OCI-LY7 (cell line): Measurements from ENCODE around the gene PRIMPOL. TPM values are rescaled to one million over a fixed set of nuclear protein-coding genes. Genes with fewer than 3 reads are reported as not detected.

Experiments
- BruUV-seq: library from RNA; stranded (reverse); fragments of 400-500 nt; replicated peaks from 2 replicates; lab custom pipeline; 2021; lab: Mats Ljungman, UMichigan
- CTCF ChIA-PET: fragments of 300-600 bp; sonication (Branson Sonifier 250); formaldehyde crosslinking; loops from one replicate; lab custom pipeline; 2022; ENCODE audit warnings: antibody characterized with exemption; ENCODE audit not compliant: unreplicated experiment; lab: Charles Lee
- POLR2A ChIA-PET: fragments of 300-600 bp; sonication (Branson Sonifier 250); formaldehyde crosslinking; loops from one replicate; lab custom pipeline; 2022; ENCODE audit warnings: antibody characterized with exemption; lab: Charles Lee
- DNase-seq: peaks from one replicate; pipeline ENCODE4 v3.0.0-alpha.2; 2015; ENCODE audit warnings: low spot score
- H2AFZ ChIP-seq: fragments of 200-600 bp; sonication (generic), shearing (Covaris generic); 2 replicates; pipeline ENCODE4 v1.6.1; 2014; ENCODE audit warnings: mild to moderate bottlenecking, antibody characterized with exemption, low read length, moderate library complexity
- H3K27ac ChIP-seq: fragments of 200-600 bp; sonication (generic); 2 replicates; pipeline ENCODE4 v1.5.1; 2014; ENCODE audit warnings: mixed run types, low read depth, mild to moderate bottlenecking, moderate library complexity, low read length, inconsistent platforms; ENCODE audit not compliant: poor library complexity, severe bottlenecking
- H3K36me3 ChIP-seq: fragments of 200-600 bp; sonication (generic); 2 replicates; pipeline ENCODE4 v1.6.1; 2014; ENCODE audit warnings: mild to moderate bottlenecking, antibody characterized with exemption, low read length, moderate library complexity, mixed read lengths; ENCODE audit not compliant: insufficient read depth
- H3K4me1 ChIP-seq: fragments of 200-600 bp; sonication (generic); 2 replicates; pipeline ENCODE4 v1.5.1; 2014; ENCODE audit warnings: mild to moderate bottlenecking, low read length; ENCODE audit not compliant: insufficient read depth, poor library complexity, severe bottlenecking
- H3K4me2 ChIP-seq: fragments of 200-600 bp; sonication (generic); 2 replicates; pipeline ENCODE4 v1.6.1; 2014; ENCODE audit warnings: mild to moderate bottlenecking, low read length
- H3K4me3 ChIP-seq: fragments of 200-600 bp; sonication (generic); 2 replicates; pipeline ENCODE4 v1.5.1; 2014; ENCODE audit warnings: mild to moderate bottlenecking, low read depth, low read length; ENCODE audit not compliant: poor library complexity, severe bottlenecking
- H3K79me2 ChIP-seq: fragments of 200-600 bp; sonication (generic); 2 replicates; pipeline ENCODE4 v1.6.1; 2016; ENCODE audit warnings: low read depth, mild to moderate bottlenecking, low read length, moderate library complexity, mixed read lengths; ENCODE audit not compliant: insufficient read depth
- H3K9me2 ChIP-seq: fragments of 200-600 bp; sonication (generic); 2 replicates; pipeline ENCODE4 v1.6.1; 2016; ENCODE audit warnings: mild to moderate bottlenecking, low read length, mixed read lengths; ENCODE audit not compliant: insufficient read depth
- H3K9me3 ChIP-seq: fragments of 200-600 bp; sonication (generic); 2 replicates; pipeline ENCODE4 v1.6.1; 2014; ENCODE audit warnings: mild to moderate bottlenecking, mixed run types, low read length, mixed read lengths
- H4K20me1 ChIP-seq: fragments of 200-600 bp; sonication (generic); 2 replicates; pipeline ENCODE4 v1.6.1; 2014; ENCODE audit warnings: mild to moderate bottlenecking, antibody characterized with exemption, low read length, moderate library complexity, mixed read lengths; ENCODE audit not compliant: insufficient read depth
- EZH2phosphoT487 ChIP-seq: fragments of 200-600 bp; sonication (generic); IDR thresholded peaks from 2 replicates; pipeline ENCODE4 v1.6.1; 2018; ENCODE audit warnings: low read depth, borderline replicate concordance, mild to moderate bottlenecking, mixed run types, antibody characterized with exemption, low read length, moderate library complexity, mixed read lengths
- intact Hi-C: fragments of 100-400 bp; cut with micrococcal nuclease; formaldehyde crosslinking; loops from one replicate; pipeline ENCODE4 v1.10.0; 2022; ENCODE audit not compliant: unreplicated experiment
- total RNA-seq, 2 experiments: library from RNA; depleted of rRNA in 1 of 2; stranded (reverse); fragments of >200 nt in 1 of 2; shearing (Covaris generic) in 1 of 2; gene quantifications; 2 replicates each; pipeline ENCODE4 v1.2.3, GENCODE V29; 2014 to 2022
- TF ChIP-seq, protein P1 (sequence below): fragments of 200-600 bp; sonication (generic); conservative IDR thresholded peaks from 2 replicates; pipeline ENCODE4 v1.5.1; 2014; ENCODE audit warnings: mild to moderate bottlenecking, antibody characterized with exemption, low read length, moderate library complexity, mixed read lengths

The PRIMPOL gene
- total RNA-seq, 2 experiments from 2014 or later: 8.8 to 23.4 TPM

DNA sequence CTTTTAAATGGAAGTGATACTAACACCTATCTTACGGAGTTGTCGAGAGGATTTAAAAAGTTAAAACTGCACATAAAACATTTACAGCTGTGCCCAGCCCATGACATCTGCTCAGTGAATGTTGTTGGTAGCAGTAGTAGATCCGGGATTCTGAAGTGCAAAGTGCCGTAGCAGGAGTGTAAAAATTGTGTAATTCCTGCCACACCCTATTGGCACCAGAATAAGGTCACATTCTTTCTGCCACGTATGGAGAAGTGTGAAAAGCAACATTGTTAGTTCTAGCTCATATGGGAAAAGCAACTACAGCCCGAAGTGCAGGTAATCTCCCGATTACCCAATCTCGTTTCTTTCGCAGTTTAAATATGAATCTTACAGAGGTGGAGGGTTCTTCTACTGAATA is 31.2 kb downstream of the PRIMPOL start:
- no peak overlapping the region for H2AFZ ChIP-seq
- H3K4me1 ChIP-seq: no peaks in the 10 kb centered on the region
- no peak for DNase-seq
- ChIA-PET CTCF (no interaction called here), POLR2A (interaction anchor here (1.1 to 1.3 kb wide), 2 partner anchors 14 to 15 kb away, joined by 3 to 4 read pairs; no protein-coding TSS in a partner anchor)
- no peaks in the 10 kb centered on the region for H3K9me2 ChIP-seq
- no peak for TF ChIP-seq EZH2phosphoT487
- TF ChIP-seq, protein P1, sequence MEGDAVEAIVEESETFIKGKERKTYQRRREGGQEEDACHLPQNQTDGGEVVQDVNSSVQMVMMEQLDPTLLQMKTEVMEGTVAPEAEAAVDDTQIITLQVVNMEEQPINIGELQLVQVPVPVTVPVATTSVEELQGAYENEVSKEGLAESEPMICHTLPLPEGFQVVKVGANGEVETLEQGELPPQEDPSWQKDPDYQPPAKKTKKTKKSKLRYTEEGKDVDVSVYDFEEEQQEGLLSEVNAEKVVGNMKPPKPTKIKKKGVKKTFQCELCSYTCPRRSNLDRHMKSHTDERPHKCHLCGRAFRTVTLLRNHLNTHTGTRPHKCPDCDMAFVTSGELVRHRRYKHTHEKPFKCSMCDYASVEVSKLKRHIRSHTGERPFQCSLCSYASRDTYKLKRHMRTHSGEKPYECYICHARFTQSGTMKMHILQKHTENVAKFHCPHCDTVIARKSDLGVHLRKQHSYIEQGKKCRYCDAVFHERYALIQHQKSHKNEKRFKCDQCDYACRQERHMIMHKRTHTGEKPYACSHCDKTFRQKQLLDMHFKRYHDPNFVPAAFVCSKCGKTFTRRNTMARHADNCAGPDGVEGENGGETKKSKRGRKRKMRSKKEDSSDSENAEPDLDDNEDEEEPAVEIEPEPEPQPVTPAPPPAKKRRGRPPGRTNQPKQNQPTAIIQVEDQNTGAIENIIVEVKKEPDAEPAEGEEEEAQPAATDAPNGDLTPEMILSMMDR: no peak
- intact Hi-C loops: no loop called here
- no peaks in the 10 kb centered on the region for H4K20me1 ChIP-seq
- BruUV-seq: no TSS peak
- H3K36me3 ChIP-seq: no peaks in the 10 kb centered on the region; the same call in 1 of the 2 replicates
- H3K79me2 ChIP-seq: no peaks in the 10 kb centered on the region
- no peak overlapping the region for H3K4me3 ChIP-seq
- H3K27ac ChIP-seq: no peak overlapping the region
- H3K4me2 ChIP-seq: no peak overlapping the region
- no peaks in the 10 kb centered on the region for H3K9me3 ChIP-seq

DNA sequence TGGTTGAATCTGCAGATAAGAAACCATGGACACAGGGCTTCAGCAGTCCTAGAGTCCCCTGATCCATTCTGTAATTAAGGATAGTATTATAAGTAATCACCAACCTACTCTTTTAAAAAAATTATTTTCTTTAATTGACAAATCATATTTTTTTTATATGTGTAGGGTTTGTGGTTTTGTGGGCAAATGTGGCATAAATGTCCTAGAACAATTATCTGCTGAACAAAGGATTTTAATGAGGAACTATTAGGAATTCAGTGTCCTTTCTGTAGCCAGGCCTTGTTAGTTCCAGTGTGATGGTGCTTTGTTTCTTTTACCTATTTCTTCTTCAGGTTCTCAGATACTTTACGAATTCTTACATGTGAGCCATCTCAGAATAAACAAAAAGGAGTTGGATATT is 32.4 kb downstream of the PRIMPOL start:
- H3K4me1 ChIP-seq: no peaks in the 10 kb centered on the region
- H3K4me3 ChIP-seq: no peak overlapping the region
- no peaks in the 10 kb centered on the region; the same call in 1 of the 2 replicates for H3K36me3 ChIP-seq
- TF ChIP-seq, protein P1: no peak
- no peak for TF ChIP-seq EZH2phosphoT487
- H3K9me3 ChIP-seq: no peaks in the 10 kb centered on the region
- no peak overlapping the region for H3K4me2 ChIP-seq
- no peaks in the 10 kb centered on the region for H3K79me2 ChIP-seq
- intact Hi-C loops: no loop called here
- no peaks in the 10 kb centered on the region for H4K20me1 ChIP-seq
- no TSS peak for BruUV-seq
- ChIA-PET POLR2A (interaction anchor here (0.7 kb wide), 1 partner anchor 46 kb away, joined by 3 read pairs; no protein-coding TSS in a partner anchor), CTCF (no interaction called here)
- no peaks in the 10 kb centered on the region for H3K9me2 ChIP-seq
- no peak overlapping the region for H3K27ac ChIP-seq
- DNase-seq: no peak
- H2AFZ ChIP-seq: no peak overlapping the region

DNA sequence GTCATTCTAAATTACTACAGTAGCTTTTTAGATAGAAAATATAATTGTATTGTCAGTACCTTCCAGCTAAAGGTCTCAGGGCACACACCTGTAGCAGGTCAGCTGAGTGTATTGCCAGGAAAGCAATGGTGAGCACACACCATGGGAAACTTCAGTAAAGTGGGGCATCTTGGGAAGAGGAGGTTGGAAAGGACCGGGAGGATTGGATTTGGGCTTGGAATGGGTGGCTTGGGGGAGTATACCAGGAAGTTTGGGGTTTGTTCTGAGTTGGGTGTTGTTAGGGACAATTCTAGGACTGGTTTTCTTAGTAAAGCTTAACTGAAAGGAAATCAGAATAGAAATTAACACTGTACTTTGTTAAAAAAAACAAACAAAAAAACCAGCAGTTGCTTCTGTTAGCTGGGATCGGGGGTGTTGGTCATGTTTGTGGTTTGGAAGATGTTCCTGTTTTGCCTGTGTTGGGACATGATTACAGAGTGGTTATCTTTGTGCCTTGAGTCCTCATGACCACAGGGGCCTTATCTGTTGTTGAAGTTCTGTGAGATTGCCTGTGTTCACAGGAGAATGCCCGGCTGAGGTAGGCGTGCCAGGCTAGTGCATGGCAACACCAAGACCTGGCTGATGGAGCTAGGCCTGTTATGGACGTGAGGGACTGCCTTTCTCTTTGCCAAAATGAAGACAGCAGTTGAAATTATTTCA is 35.1 kb downstream of the PRIMPOL start:
- no peaks in the 10 kb centered on the region for H4K20me1 ChIP-seq
- ChIA-PET POLR2A (interaction anchor here (1.0 kb wide), 1 partner anchor 10 kb away, joined by 3 read pairs; no protein-coding TSS in a partner anchor), CTCF (no interaction called here)
- H3K4me2 ChIP-seq: no peak overlapping the region
- H3K4me1 ChIP-seq: no peaks in the 10 kb centered on the region
- intact Hi-C loops: no loop called here
- H2AFZ ChIP-seq: no peak overlapping the region
- no peak overlapping the region for H3K4me3 ChIP-seq
- H3K27ac ChIP-seq: no peak overlapping the region
- no peaks in the 10 kb centered on the region for H3K9me2 ChIP-seq
- H3K9me3 ChIP-seq: no peaks in the 10 kb centered on the region
- DNase-seq: no peak
- no TSS peak for BruUV-seq
- TF ChIP-seq, protein P1: no peak
- TF ChIP-seq EZH2phosphoT487: no peak
- H3K79me2 ChIP-seq: no peaks in the 10 kb centered on the region
- H3K36me3 ChIP-seq: no peaks in the 10 kb centered on the region
